PFSK-1 (cell line): Measurements from ENCODE around the gene COL5A3.

ENCODE experiments used
- POLR2AphosphoS5 ChIP-seq: IDR thresholded peaks from 2 replicates; pipeline ENCODE4 v1.6.1; 2012; ENCODE audit warnings: low read depth, mild to moderate bottlenecking, control low read depth, low read length, moderate library complexity
- TAF1 ChIP-seq: IDR thresholded peaks from 2 replicates; pipeline ENCODE4 v1.6.1; 2012; ENCODE audit warnings: low read length, control low read depth, borderline replicate concordance; ENCODE audit not compliant: insufficient read depth

- TF ChIP-seq POLR2AphosphoS5 (no peak), TAF1 (no peak)
Observed at GRCh38 chr19:10006752-10007323, 3.5 kb downstream of the COL5A3 start.
